ENCODE measurements around the gene PMFBP1.

GRCh38 chr16:72113616-72113945, 58.4 kb downstream of the PMFBP1 start:
- no peak for TF ChIP-seq CTCF (IDR thresholded peaks at IDR 0.05)
- TF ChIP-seq POLR2A (IDR thresholded peaks at IDR 0.05) = no peak

All from tibial nerve (tissue), 3 donors.